K562 (cell line): ENCODE results near the gene BID. TPM values are rescaled to one million over a fixed set of nuclear protein-coding genes. Genes with fewer than 3 reads are reported as not detected.

Experiments used
- ARID4B ChIP-seq: sonication (generic); formaldehyde crosslinking; IDR thresholded peaks from 2 replicates; pipeline ENCODE4 v1.8.0; 2022; ENCODE audit warnings: mild to moderate bottlenecking, missing genetic modification reagents
- DEAF1 ChIP-seq: fragments of 450-650 bp; formaldehyde crosslinking; IDR thresholded peaks from 2 replicates; pipeline ENCODE4 v1.4.0; 2020; ENCODE audit warnings: mild to moderate bottlenecking, moderate library complexity
- GABPA ChIP-seq: fragments of 200-800 bp; sonication (Bioruptor generic); conservative IDR thresholded peaks from 2 replicates; pipeline ENCODE4 v1.6.1; 2016; ENCODE audit warnings: low read depth, missing genetic modification characterization, missing compliant biosample characterization
- GATAD2B ChIP-seq: fragments of 450-650 bp; IDR thresholded peaks from 2 replicates; pipeline ENCODE4 v1.6.1; 2017; ENCODE audit warnings: mild to moderate bottlenecking, borderline replicate concordance
- HNRNPK ChIP-seq: fragments of 200-400 bp; formaldehyde crosslinking; IDR thresholded peaks from one replicate; pipeline ENCODE4 v1.6.1; 2018; ENCODE audit warnings: mild to moderate bottlenecking, low read depth, low read length; ENCODE audit not compliant: poor library complexity, severe bottlenecking
- L3MBTL2 ChIP-seq: fragments of 450-650 bp; IDR thresholded peaks from 2 replicates; pipeline ENCODE4 v1.6.1; 2016; ENCODE audit warnings: mild to moderate bottlenecking, moderate library complexity
- MAZ ChIP-seq, 2 experiments: fragments of 450-650 bp in 1 of 2; sonication (generic) in 1 of 2; formaldehyde crosslinking; IDR thresholded peaks in 1 of 2; conservative IDR thresholded peaks in 1 of 2; 2 replicates each; pipeline versions ENCODE4 v1.4.0 to v1.5.0; 2020; ENCODE audit warnings: mild to moderate bottlenecking in 1 of 2, missing genetic modification reagents in 1 of 2
- NFIC ChIP-seq: fragments of 450-650 bp; IDR thresholded peaks from 2 replicates; pipeline ENCODE4 v1.6.1; 2017; ENCODE audit warnings: mild to moderate bottlenecking, inconsistent platforms
- NRF1 ChIP-seq, 2 experiments: fragments of 450-650 bp; IDR thresholded peaks in 1 of 2; conservative IDR thresholded peaks in 1 of 2; 2 replicates each; pipeline ENCODE4 v1.6.1; 2014; ENCODE audit warnings: mild to moderate bottlenecking in 2 of 2
- POLR2G ChIP-seq: fragments of 200-400 bp; formaldehyde crosslinking; IDR thresholded peaks from 2 replicates; pipeline ENCODE4 v1.6.1; 2017; ENCODE audit warnings: low read depth, mild to moderate bottlenecking, antibody characterized with exemption, low read length, moderate library complexity
- RB1 ChIP-seq: fragments of 450-650 bp; IDR thresholded peaks from 2 replicates; pipeline ENCODE4 v1.6.1; 2017; ENCODE audit warnings: low read depth, mild to moderate bottlenecking
- TARDBP ChIP-seq: fragments of 450-650 bp; IDR thresholded peaks from 2 replicates; pipeline ENCODE4 v1.6.1; 2016
- YY1 ChIP-seq, 3 experiments: IDR thresholded peaks; 2 replicates each; pipeline ENCODE4 v1.6.1; 2011; ENCODE audit warnings: low read length in 2 of 3, mild to moderate bottlenecking in 2 of 3, moderate library complexity in 2 of 3, borderline replicate concordance in 1 of 3, control low read depth in 1 of 3, low read depth in 1 of 3; ENCODE audit not compliant: insufficient read depth in 3 of 3, insufficient replicate concordance in 2 of 3, control insufficient read depth in 1 of 3, insufficient read length in 1 of 3; ENCODE audit errors: extremely low read depth in 1 of 3
- ZNF146 ChIP-seq: IDR thresholded peaks from one replicate; pipeline ENCODE4 v1.6.1; 2018; ENCODE audit warnings: missing compliant biosample characterization; ENCODE audit not compliant: unreplicated experiment
- ZNF263 ChIP-seq: sonication (generic); formaldehyde crosslinking; IDR thresholded peaks from 2 replicates; pipeline ENCODE4 v1.8.0; 2022; ENCODE audit warnings: mild to moderate bottlenecking, missing genetic modification reagents, borderline replicate concordance
- ZNF695 ChIP-seq: fragments of 450-650 bp; formaldehyde crosslinking; IDR thresholded peaks from 2 replicates; pipeline ENCODE4 v1.4.0; 2020; ENCODE audit warnings: mild to moderate bottlenecking, moderate library complexity
- polyA plus RNA-seq, 8 experiments: library from polyadenylated mRNA; depleted of rRNA in 4 of 8; stranded (reverse) in 5 of 8; unstranded in 3 of 8; fragments of >200 nt; fragmentation: Nextera tagmentation in 2 of 8; fragmentation: Illumina TruSeq in 1 of 8; extraction: Ambion mirVana in 2 of 8; extraction: Trizol in 1 of 8; gene quantifications; 2 replicates each; pipeline versions ENCODE4 v1.2.1 to v1.2.3, GENCODE V29; 2011 to 2014; ENCODE audit warnings: inconsistent platforms in 1 of 8, missing spikeins in 1 of 8
- total RNA-seq, 7 experiments: library from RNA; depleted of rRNA in 6 of 7; stranded (reverse); fragments of >200 nt in 6 of 7; fragmentation: Illumina TruSeq in 2 of 7; extraction: Trizol in 2 of 7; gene quantifications; 2 replicates each; pipeline versions ENCODE4 v1.2.1 to v1.2.3, GENCODE V29; 2011 to 2021; ENCODE audit warnings: low replicate concordance in 1 of 7
- TF ChIP-seq, protein P1 (sequence below): fragments of 200-800 bp; sonication (Bioruptor generic); IDR thresholded peaks from 2 replicates; pipeline ENCODE4 v1.6.1; 2017; ENCODE audit warnings: missing genetic modification characterization, missing compliant biosample characterization
- TF ChIP-seq, protein P2 (sequence below): IDR thresholded peaks from 2 replicates; pipeline ENCODE4 v1.6.1; 2011; ENCODE audit not compliant: insufficient read length; ENCODE audit errors: extremely low read depth

The BID gene
- total and polyA plus RNA-seq, 9 of the 15 experiments (the other 6 are each of a cell fraction or from before 2014, with no cell fraction given): 5.2 to 209 (median 63.7) TPM

GRCh38 chr22:17774206-17774925 lies at the start of gene BID (continued):
- TF ChIP-seq MAZ (CRISPR knock-in tag; conservative IDR thresholded peaks at IDR 0.05 in 1 of 2, IDR thresholded peaks at IDR 0.05 in 1 of 2) (0 out of 4 replicates have a peak, but pooled peaks of 1 of the 2 experiments have one; percentile 29), DEAF1 (no peak), POLR2G (peak; percentile 77), ZNF263 (CRISPR knock-in tag) (no peak), HNRNPK (no peak), ZNF146 (CRISPR knock-in tag) (no peak), L3MBTL2 (peak; percentile 48; the same call in 1 of the 2 replicates), GABPA (tag) (peak; percentile 56; the same call in 1 of the 2 replicates), NRF1 (conservative IDR thresholded peaks at IDR 0.05 in 1 of 2, IDR thresholded peaks at IDR 0.05 in 1 of 2) (peak; percentile 62 to 68; a peak in 3 of 4 replicates), TARDBP (no peak), ZNF695 (no peak), NFIC (0 out of 2 replicates have a peak, but pooled peaks have one; percentile 13), GATAD2B (peak; percentile 92), ARID4B (CRISPR knock-in tag) (no peak; the same call in 1 of the 2 replicates), RB1 (peak; percentile 72), YY1 (IDR thresholded peaks at IDR 0.05; ENCODE audit: borderline replicate concordance in 1 of 3, control insufficient read depth in 1 of 3, extremely low read depth in 1 of 3, insufficient read depth in 3 of 3, insufficient read length in 1 of 3, insufficient replicate concordance in 2 of 3, low read depth in 1 of 3, low read length in 2 of 3) (peak in 1 of 3 experiments; percentile 72)
- TF ChIP-seq, protein P1, sequence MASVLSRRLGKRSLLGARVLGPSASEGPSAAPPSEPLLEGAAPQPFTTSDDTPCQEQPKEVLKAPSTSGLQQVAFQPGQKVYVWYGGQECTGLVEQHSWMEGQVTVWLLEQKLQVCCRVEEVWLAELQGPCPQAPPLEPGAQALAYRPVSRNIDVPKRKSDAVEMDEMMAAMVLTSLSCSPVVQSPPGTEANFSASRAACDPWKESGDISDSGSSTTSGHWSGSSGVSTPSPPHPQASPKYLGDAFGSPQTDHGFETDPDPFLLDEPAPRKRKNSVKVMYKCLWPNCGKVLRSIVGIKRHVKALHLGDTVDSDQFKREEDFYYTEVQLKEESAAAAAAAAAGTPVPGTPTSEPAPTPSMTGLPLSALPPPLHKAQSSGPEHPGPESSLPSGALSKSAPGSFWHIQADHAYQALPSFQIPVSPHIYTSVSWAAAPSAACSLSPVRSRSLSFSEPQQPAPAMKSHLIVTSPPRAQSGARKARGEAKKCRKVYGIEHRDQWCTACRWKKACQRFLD (CRISPR knock-in tag): no peak; the same call in 1 of the 2 replicates
- TF ChIP-seq, protein P2, sequence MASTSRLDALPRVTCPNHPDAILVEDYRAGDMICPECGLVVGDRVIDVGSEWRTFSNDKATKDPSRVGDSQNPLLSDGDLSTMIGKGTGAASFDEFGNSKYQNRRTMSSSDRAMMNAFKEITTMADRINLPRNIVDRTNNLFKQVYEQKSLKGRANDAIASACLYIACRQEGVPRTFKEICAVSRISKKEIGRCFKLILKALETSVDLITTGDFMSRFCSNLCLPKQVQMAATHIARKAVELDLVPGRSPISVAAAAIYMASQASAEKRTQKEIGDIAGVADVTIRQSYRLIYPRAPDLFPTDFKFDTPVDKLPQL: no peak
